ENCODE data around the gene ARID2.

Gene ARID2

DNA sequence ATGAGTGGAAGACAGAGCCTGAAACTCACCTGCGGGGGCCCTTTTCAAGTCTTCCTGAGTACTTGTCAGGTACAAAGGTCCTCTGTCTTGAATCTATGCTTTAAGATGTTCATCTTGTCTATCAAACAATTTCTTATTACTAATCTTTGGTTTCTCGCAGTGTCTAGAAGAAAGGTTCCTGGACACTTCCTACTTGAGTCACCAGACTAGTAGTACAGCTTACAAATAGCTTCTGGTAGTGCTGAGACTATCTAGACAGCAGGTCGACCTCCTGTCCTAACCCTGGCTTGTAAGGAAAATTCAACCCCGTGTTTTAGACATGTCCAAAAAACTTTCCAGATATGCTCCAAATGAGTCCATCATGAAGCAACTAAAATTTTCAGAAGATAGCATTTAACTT is 11.2 kb upstream of the ARID2 start:
- WGBS, 2 donors (ENCODE audit: extremely low coverage in 2 of 2, insufficient read length in 2 of 2, insufficient replicate concordance in 1 of 2) = no CpG with 5 or more reads among the region's 4 CpGs
- no peak overlapping the region for H3K4me3 ChIP-seq (ENCODE audit: low read length in 2 of 2)
- H3K79me1 ChIP-seq (ENCODE audit: low read depth, low read length) = no peaks in the 10 kb centered on the region
- H3K18ac ChIP-seq (ENCODE audit: low read length) = no peak overlapping the region
- H4K91ac ChIP-seq (ENCODE audit: low read depth, low read length, poor library complexity) = no peak overlapping the region
- H3K9me3 ChIP-seq (replicated peaks in 1 of 2; ENCODE audit: control insufficient read depth in 2 of 2, insufficient read depth in 1 of 2, low read depth in 1 of 2, low read length in 2 of 2) = no peaks in the 10 kb centered on the region
- H3K9ac ChIP-seq (ENCODE audit: low read depth, low read length, poor library complexity) = no peak overlapping the region
- H3K27ac ChIP-seq (replicated peaks; ENCODE audit: low read length) = no peak overlapping the region
- no peak overlapping the region for H3K4ac ChIP-seq (ENCODE audit: low read length)
- H3K23ac ChIP-seq (ENCODE audit: low read depth, low read length, poor library complexity) = no peak overlapping the region
- no peaks in the 10 kb centered on the region for H3K4me1 ChIP-seq (ENCODE audit: control insufficient read depth in 2 of 2, insufficient read depth in 1 of 2, low read depth in 1 of 2, low read length in 2 of 2)
- no peak overlapping the region for H2BK5ac ChIP-seq (ENCODE audit: low read length)
- no peak overlapping the region for H3K14ac ChIP-seq (ENCODE audit: low read length)
- no peaks in the 10 kb centered on the region for H3K27me3 ChIP-seq (ENCODE audit: control insufficient read depth in 3 of 3, insufficient read depth in 3 of 3, low read depth in 1 of 3, low read length in 3 of 3)
- H2BK15ac ChIP-seq (ENCODE audit: low read length) = no peak overlapping the region
- H2AFZ ChIP-seq (ENCODE audit: low read length) = no peak overlapping the region
- H3K4me2 ChIP-seq (ENCODE audit: insufficient read depth, low read length, poor library complexity, severe bottlenecking) = no peak overlapping the region
- H2BK120ac ChIP-seq (ENCODE audit: low read depth, low read length) = no peak overlapping the region
- no peak overlapping the region for H2AK5ac ChIP-seq (ENCODE audit: low read depth, low read length)
- DNase-seq (ENCODE audit: low spot score) = no peak
- H2BK12ac ChIP-seq (ENCODE audit: low read length) = no peak overlapping the region
- peaks cover 0 to 5% of the 10 kb centered on the region in 2 donors for H3K36me3 ChIP-seq (replicated peaks in 1 of 2; ENCODE audit: control insufficient read depth in 2 of 2, insufficient read depth in 2 of 2, low read length in 2 of 2)
- H4K8ac ChIP-seq (ENCODE audit: low read depth, low read length) = no peak overlapping the region

GRCh38 chr12:45720069-45720468 is 9.4 kb upstream of the ARID2 start:
- WGBS, 2 donors (ENCODE audit: extremely low coverage in 2 of 2, insufficient read length in 2 of 2, insufficient replicate concordance in 1 of 2) = no CpG with 5 or more reads among the region's 2 CpGs
- H3K9ac ChIP-seq (ENCODE audit: low read depth, low read length, poor library complexity) = no peak overlapping the region
- no peak overlapping the region for H2AK5ac ChIP-seq (ENCODE audit: low read depth, low read length)
- no peaks in the 10 kb centered on the region for H3K4me1 ChIP-seq (ENCODE audit: control insufficient read depth in 2 of 2, insufficient read depth in 1 of 2, low read depth in 1 of 2, low read length in 2 of 2)
- H2BK120ac ChIP-seq (ENCODE audit: low read depth, low read length) = no peak overlapping the region
- H3K14ac ChIP-seq (ENCODE audit: low read length) = no peak overlapping the region
- H3K79me1 ChIP-seq (ENCODE audit: low read depth, low read length) = no peaks in the 10 kb centered on the region
- H3K23ac ChIP-seq (ENCODE audit: low read depth, low read length, poor library complexity) = no peak overlapping the region
- no peaks in the 10 kb centered on the region for H3K9me3 ChIP-seq (replicated peaks in 1 of 2; ENCODE audit: control insufficient read depth in 2 of 2, insufficient read depth in 1 of 2, low read depth in 1 of 2, low read length in 2 of 2)
- DNase-seq (ENCODE audit: low spot score) = no peak
- H3K18ac ChIP-seq (ENCODE audit: low read length) = no peak overlapping the region
- H4K8ac ChIP-seq (ENCODE audit: low read depth, low read length) = no peak overlapping the region
- H2BK15ac ChIP-seq (ENCODE audit: low read length) = no peak overlapping the region
- H2AFZ ChIP-seq (ENCODE audit: low read length) = no peak overlapping the region
- no peak overlapping the region for H3K4me3 ChIP-seq (ENCODE audit: low read length in 2 of 2)
- H4K91ac ChIP-seq (ENCODE audit: low read depth, low read length, poor library complexity) = no peak overlapping the region
- H3K27ac ChIP-seq (replicated peaks; ENCODE audit: low read length) = no peak overlapping the region
- no peak overlapping the region for H2BK12ac ChIP-seq (ENCODE audit: low read length)
- H2BK5ac ChIP-seq (ENCODE audit: low read length) = no peak overlapping the region
- H3K36me3 ChIP-seq (replicated peaks in 1 of 2; ENCODE audit: control insufficient read depth in 2 of 2, insufficient read depth in 2 of 2, low read length in 2 of 2) = peaks cover 0 to 5% of the 10 kb centered on the region in 2 donors
- H3K4ac ChIP-seq (ENCODE audit: low read length) = no peak overlapping the region
- H3K4me2 ChIP-seq (ENCODE audit: insufficient read depth, low read length, poor library complexity, severe bottlenecking) = no peak overlapping the region
- H3K27me3 ChIP-seq (ENCODE audit: control insufficient read depth in 3 of 3, insufficient read depth in 3 of 3, low read depth in 1 of 3, low read length in 3 of 3) = no peaks in the 10 kb centered on the region

GRCh38 chr12:45721369-45721768 is 8.1 kb upstream of the ARID2 start:
- Histone ChIP-seq H4K91ac (ENCODE audit: low read depth, low read length, poor library complexity) (no peak overlapping the region), H3K27ac (replicated peaks; ENCODE audit: low read length) (no peak overlapping the region), H2BK12ac (ENCODE audit: low read length) (no peak overlapping the region), H3K9ac (ENCODE audit: low read depth, low read length, poor library complexity) (no peak overlapping the region), H3K18ac (ENCODE audit: low read length) (no peak overlapping the region), H3K14ac (ENCODE audit: low read length) (no peak overlapping the region), H3K4me1 (ENCODE audit: control insufficient read depth in 2 of 2, insufficient read depth in 1 of 2, low read depth in 1 of 2, low read length in 2 of 2) (no peaks in the 10 kb centered on the region), H2BK15ac (ENCODE audit: low read length) (no peak overlapping the region), H2BK5ac (ENCODE audit: low read length) (no peak overlapping the region), H2AFZ (ENCODE audit: low read length) (no peak overlapping the region), H2BK120ac (ENCODE audit: low read depth, low read length) (no peak overlapping the region), H2AK5ac (ENCODE audit: low read depth, low read length) (no peak overlapping the region), H3K23ac (ENCODE audit: low read depth, low read length, poor library complexity) (no peak overlapping the region), H4K8ac (ENCODE audit: low read depth, low read length) (no peak overlapping the region), H3K4me3 (ENCODE audit: low read length in 2 of 2) (no peak overlapping the region), H3K9me3 (replicated peaks in 1 of 2; ENCODE audit: control insufficient read depth in 2 of 2, insufficient read depth in 1 of 2, low read depth in 1 of 2, low read length in 2 of 2) (no peaks in the 10 kb centered on the region), H3K27me3 (ENCODE audit: control insufficient read depth in 3 of 3, insufficient read depth in 3 of 3, low read depth in 1 of 3, low read length in 3 of 3) (no peaks in the 10 kb centered on the region), H3K4ac (ENCODE audit: low read length) (no peak overlapping the region), H3K79me1 (ENCODE audit: low read depth, low read length) (no peaks in the 10 kb centered on the region), H3K4me2 (ENCODE audit: insufficient read depth, low read length, poor library complexity, severe bottlenecking) (no peak overlapping the region), H3K36me3 (replicated peaks in 1 of 2; ENCODE audit: control insufficient read depth in 2 of 2, insufficient read depth in 2 of 2, low read length in 2 of 2) (peaks cover 0 to 5% of the 10 kb centered on the region in 2 donors)
- no CpG with 5 or more reads among the region's 2 CpGs for WGBS, 2 donors (ENCODE audit: extremely low coverage in 2 of 2, insufficient read length in 2 of 2, insufficient replicate concordance in 1 of 2)
- no peak for DNase-seq (ENCODE audit: low spot score)

DNA sequence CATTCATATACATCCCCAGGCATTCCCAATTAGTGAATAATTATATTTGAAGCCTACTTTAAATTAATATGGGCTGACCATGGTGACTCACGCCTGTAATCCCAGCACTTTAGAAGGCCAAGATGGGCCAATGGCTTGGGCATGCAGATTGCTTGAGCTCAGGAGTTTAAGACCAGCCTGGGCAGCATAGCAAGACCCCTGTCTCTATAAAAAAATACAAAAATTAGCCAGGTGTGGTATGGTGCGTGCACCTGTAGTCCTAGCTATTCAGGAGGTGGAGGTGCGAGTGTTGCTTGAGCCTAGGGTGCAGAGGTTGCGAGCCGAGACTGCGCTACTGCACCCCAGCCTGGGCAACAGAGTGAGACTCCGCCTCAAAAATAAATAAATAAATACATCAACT is 7.6 kb upstream of the ARID2 start:
- H3K18ac ChIP-seq (ENCODE audit: low read length) = no peak overlapping the region
- H2BK5ac ChIP-seq (ENCODE audit: low read length) = no peak overlapping the region
- no peak overlapping the region for H3K14ac ChIP-seq (ENCODE audit: low read length)
- no peaks in the 10 kb centered on the region for H3K27me3 ChIP-seq (ENCODE audit: control insufficient read depth in 3 of 3, insufficient read depth in 3 of 3, low read depth in 1 of 3, low read length in 3 of 3)
- H3K4me1 ChIP-seq (ENCODE audit: control insufficient read depth in 2 of 2, insufficient read depth in 1 of 2, low read depth in 1 of 2, low read length in 2 of 2) = no peaks in the 10 kb centered on the region
- no peak overlapping the region for H3K23ac ChIP-seq (ENCODE audit: low read depth, low read length, poor library complexity)
- no peak overlapping the region for H3K27ac ChIP-seq (replicated peaks; ENCODE audit: low read length)
- no peak for DNase-seq (ENCODE audit: low spot score)
- H3K4me3 ChIP-seq (ENCODE audit: low read length in 2 of 2) = no peak overlapping the region
- WGBS, 2 donors (ENCODE audit: extremely low coverage in 2 of 2, insufficient read length in 2 of 2, insufficient replicate concordance in 1 of 2) = no CpG with 5 or more reads among the region's 7 CpGs
- H3K4ac ChIP-seq (ENCODE audit: low read length) = no peak overlapping the region
- no peak overlapping the region for H2BK120ac ChIP-seq (ENCODE audit: low read depth, low read length)
- H4K91ac ChIP-seq (ENCODE audit: low read depth, low read length, poor library complexity) = no peak overlapping the region
- H2BK15ac ChIP-seq (ENCODE audit: low read length) = no peak overlapping the region
- no peak overlapping the region for H2AFZ ChIP-seq (ENCODE audit: low read length)
- H3K9ac ChIP-seq (ENCODE audit: low read depth, low read length, poor library complexity) = no peak overlapping the region
- H3K36me3 ChIP-seq (replicated peaks in 1 of 2; ENCODE audit: control insufficient read depth in 2 of 2, insufficient read depth in 2 of 2, low read length in 2 of 2) = peaks cover 0 to 5% of the 10 kb centered on the region in 2 donors
- no peaks in the 10 kb centered on the region for H3K9me3 ChIP-seq (replicated peaks in 1 of 2; ENCODE audit: control insufficient read depth in 2 of 2, insufficient read depth in 1 of 2, low read depth in 1 of 2, low read length in 2 of 2)
- no peak overlapping the region for H3K4me2 ChIP-seq (ENCODE audit: insufficient read depth, low read length, poor library complexity, severe bottlenecking)
- H3K79me1 ChIP-seq (ENCODE audit: low read depth, low read length) = no peaks in the 10 kb centered on the region
- no peak overlapping the region for H2AK5ac ChIP-seq (ENCODE audit: low read depth, low read length)
- H2BK12ac ChIP-seq (ENCODE audit: low read length) = no peak overlapping the region
- H4K8ac ChIP-seq (ENCODE audit: low read depth, low read length) = no peak overlapping the region
